ENCODE measurements around the gene DRC7.

DRC7 gene

DNA sequence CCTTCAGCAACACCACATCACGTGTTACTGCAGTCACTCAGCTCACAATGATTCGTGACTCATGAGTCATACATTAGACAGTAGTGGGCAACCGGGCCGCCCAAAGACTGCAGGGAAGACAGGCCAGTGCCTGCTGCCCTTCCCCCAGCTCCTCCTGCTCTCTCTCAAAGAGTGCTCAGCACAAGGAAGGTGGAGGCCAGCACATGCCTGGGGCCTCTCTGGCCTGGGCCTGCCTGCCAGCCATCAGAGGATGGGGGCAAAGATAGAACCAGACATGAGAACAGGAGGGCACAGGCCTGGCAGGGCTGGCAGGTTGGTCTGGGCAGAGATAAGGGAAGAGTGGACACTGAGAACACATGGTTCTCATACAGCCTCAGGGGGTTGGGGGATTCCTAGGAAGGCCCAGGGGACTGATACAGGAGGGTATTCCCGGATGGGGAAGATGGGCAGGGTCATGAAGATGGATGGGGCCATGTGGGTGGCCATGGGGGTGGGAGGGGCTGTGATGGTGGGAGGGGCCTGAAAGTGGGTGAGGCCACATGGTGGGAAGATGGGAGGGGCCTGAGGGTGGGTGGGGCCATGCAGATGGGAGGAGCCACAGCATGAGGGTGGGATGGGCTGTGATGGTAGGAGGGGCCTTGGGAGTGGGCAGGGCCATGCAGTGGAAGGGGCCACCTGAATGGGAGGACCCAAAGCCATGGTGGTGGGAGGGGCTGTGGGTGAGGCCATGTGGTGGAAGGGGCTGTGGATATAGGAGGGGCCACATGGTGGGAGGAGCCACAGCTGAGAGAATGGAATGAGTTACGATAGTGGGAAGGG lies 69.9 kb downstream of the DRC7 start:
- H3K4me1 ChIP-seq: no peaks in the 10 kb centered on the region
- no peaks in the 10 kb centered on the region for H3K27me3 ChIP-seq (ENCODE audit: control insufficient read depth, insufficient read depth, low read length)
- no peak overlapping the region for H3K4me2 ChIP-seq (ENCODE audit: low read length)
- H3K36me3 ChIP-seq (ENCODE audit: control insufficient read depth, insufficient read depth, low read length): no peaks in the 10 kb centered on the region
- no peak overlapping the region for H2AFZ ChIP-seq
- no peak overlapping the region for H3K9ac ChIP-seq
- no peak overlapping the region for H3K27ac ChIP-seq
- H3K79me2 ChIP-seq: no peaks in the 10 kb centered on the region
- no peaks in the 10 kb centered on the region for H3K9me3 ChIP-seq (ENCODE audit: control insufficient read depth, low read length)
- TF ChIP-seq, protein P1, sequence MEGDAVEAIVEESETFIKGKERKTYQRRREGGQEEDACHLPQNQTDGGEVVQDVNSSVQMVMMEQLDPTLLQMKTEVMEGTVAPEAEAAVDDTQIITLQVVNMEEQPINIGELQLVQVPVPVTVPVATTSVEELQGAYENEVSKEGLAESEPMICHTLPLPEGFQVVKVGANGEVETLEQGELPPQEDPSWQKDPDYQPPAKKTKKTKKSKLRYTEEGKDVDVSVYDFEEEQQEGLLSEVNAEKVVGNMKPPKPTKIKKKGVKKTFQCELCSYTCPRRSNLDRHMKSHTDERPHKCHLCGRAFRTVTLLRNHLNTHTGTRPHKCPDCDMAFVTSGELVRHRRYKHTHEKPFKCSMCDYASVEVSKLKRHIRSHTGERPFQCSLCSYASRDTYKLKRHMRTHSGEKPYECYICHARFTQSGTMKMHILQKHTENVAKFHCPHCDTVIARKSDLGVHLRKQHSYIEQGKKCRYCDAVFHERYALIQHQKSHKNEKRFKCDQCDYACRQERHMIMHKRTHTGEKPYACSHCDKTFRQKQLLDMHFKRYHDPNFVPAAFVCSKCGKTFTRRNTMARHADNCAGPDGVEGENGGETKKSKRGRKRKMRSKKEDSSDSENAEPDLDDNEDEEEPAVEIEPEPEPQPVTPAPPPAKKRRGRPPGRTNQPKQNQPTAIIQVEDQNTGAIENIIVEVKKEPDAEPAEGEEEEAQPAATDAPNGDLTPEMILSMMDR (IDR thresholded peaks at IDR 0.05): no peak
- H3K4me3 ChIP-seq (ENCODE audit: low read depth, low read length): no peak overlapping the region

DNA sequence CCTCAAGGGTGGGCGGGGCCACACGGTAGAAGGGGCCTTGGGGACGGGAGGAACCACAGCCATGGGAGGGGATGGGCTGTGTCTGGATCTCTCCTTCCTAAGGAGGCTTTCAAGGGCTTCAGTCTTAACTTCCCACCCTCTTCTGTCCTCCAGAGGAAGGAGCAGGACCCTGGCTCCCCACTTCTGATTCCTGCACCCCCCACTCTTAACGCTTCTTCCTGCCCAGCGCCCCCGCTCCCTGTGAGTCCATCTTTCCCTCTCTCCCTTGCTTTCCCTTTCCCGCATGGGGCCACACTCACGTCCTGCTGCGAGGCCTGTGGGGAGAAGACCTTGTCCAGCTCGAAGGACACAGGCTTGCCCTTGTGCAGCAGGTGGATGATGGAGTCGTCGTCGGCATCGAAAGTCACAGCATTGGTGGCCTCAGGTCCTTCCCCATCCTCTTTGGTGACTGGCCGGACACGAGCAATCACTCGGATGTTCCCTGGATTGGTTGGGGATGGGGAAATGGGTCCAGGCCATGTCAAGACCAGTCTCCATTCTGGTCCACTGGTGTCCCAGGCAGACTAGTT lies 70.6 kb downstream of the DRC7 start:
- no peaks in the 10 kb centered on the region for H3K79me2 ChIP-seq
- H3K36me3 ChIP-seq (ENCODE audit: control insufficient read depth, insufficient read depth, low read length): no peaks in the 10 kb centered on the region
- TF ChIP-seq, protein P1 (IDR thresholded peaks at IDR 0.05): no peak
- H3K9ac ChIP-seq: no peak overlapping the region
- no peak overlapping the region for H3K4me3 ChIP-seq (ENCODE audit: low read depth, low read length)
- H3K27ac ChIP-seq: no peak overlapping the region
- no peaks in the 10 kb centered on the region for H3K9me3 ChIP-seq (ENCODE audit: control insufficient read depth, low read length)
- no peak overlapping the region for H2AFZ ChIP-seq
- H3K4me1 ChIP-seq: no peaks in the 10 kb centered on the region
- no peak overlapping the region for H3K4me2 ChIP-seq (ENCODE audit: low read length)
- H3K27me3 ChIP-seq (ENCODE audit: control insufficient read depth, insufficient read depth, low read length): no peaks in the 10 kb centered on the region

DNA sequence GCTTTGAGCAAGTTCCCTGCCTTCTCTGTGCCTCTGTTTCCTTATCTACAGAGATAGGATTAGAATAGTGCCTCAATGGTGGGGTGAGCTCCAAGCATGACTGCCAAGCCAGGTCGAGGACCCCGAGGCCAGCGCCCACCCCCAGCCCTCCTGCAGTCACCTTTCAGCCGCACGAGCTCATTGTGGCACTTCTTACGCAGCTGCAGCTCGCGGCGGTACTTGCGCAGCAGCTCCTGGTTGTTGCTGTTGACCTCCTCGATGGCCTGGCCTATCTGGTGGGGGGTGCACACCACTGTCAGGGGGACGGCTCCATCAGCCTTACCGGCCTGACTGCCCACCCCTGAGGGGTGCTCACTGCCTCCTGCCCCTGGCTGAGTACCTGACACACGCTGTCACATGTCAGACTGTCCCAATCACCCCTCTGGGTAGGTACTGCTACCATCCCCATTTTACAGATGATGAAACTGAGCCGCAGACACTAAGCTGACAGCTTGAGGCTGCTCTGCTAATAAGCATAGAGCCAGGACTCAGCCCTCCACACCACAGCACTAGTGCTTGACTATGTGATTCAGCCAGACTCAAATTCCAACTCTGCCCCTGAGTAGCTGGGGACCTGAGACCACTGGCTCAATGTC lies 72.2 kb downstream of the DRC7 start:
- Histone ChIP-seq H3K4me1 (no peaks in the 10 kb centered on the region), H3K27ac (no peak overlapping the region), H3K9ac (no peak overlapping the region), H3K36me3 (ENCODE audit: control insufficient read depth, insufficient read depth, low read length) (no peaks in the 10 kb centered on the region), H3K4me2 (ENCODE audit: low read length) (no peak overlapping the region), H3K79me2 (no peaks in the 10 kb centered on the region), H3K9me3 (ENCODE audit: control insufficient read depth, low read length) (no peaks in the 10 kb centered on the region), H3K27me3 (ENCODE audit: control insufficient read depth, insufficient read depth, low read length) (no peaks in the 10 kb centered on the region), H2AFZ (no peak overlapping the region), H3K4me3 (ENCODE audit: low read depth, low read length) (no peak overlapping the region)
- TF ChIP-seq, protein P1 (IDR thresholded peaks at IDR 0.05): no peak

DNA sequence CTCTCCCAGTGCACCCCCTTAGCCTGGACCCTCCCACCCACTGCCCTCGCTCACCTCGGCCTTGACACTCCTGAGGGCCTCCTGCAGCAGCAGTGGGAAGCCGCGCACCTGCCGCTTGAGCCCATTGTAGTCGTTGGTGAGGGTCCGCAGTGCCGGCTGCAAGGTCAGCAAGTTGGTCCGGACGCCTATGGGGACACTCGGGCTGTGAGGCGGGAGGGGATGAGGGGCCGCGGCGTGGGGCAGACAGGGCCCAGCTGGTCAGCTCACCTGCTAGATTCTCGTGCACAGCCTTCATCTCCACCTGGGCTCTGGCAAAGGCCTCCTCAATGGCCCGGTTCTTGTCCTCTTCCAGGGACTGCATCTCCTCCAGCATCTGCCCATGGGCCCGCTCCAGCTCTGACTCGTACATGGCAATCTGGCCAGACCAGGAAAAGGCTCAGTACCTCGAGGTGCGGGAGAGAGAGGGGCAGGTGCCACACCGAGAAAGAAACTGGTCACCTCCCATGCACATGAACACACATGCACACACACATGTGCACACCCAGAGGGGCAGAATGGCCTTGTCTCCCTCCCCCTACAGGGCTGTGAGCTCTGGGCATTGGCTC lies 75.0 kb downstream of the DRC7 start:
- H3K36me3 ChIP-seq (ENCODE audit: control insufficient read depth, insufficient read depth, low read length): no peaks in the 10 kb centered on the region
- no peaks in the 10 kb centered on the region for H3K27me3 ChIP-seq (ENCODE audit: control insufficient read depth, insufficient read depth, low read length)
- H3K27ac ChIP-seq: no peak overlapping the region
- H3K9ac ChIP-seq: no peak overlapping the region
- no peaks in the 10 kb centered on the region for H3K79me2 ChIP-seq
- TF ChIP-seq, protein P1 (IDR thresholded peaks at IDR 0.05): no peak
- no peak overlapping the region for H2AFZ ChIP-seq
- H3K4me3 ChIP-seq (ENCODE audit: low read depth, low read length): no peak overlapping the region
- H3K9me3 ChIP-seq (ENCODE audit: control insufficient read depth, low read length): no peaks in the 10 kb centered on the region
- H3K4me1 ChIP-seq: no peaks in the 10 kb centered on the region
- no peak overlapping the region for H3K4me2 ChIP-seq (ENCODE audit: low read length)

All from parathyroid adenoma (tissue), 2 donors.